Ramos (cell line): Measurements from ENCODE around the gene SLC28A2.

Experiments used
- in situ Hi-C: fragments of 300-500 bp; cut with MboI; formaldehyde crosslinking; loops from one replicate; pipeline ENCODE4 v1.14.3; 2022; ENCODE audit warnings: low sequenced_read_pairs; ENCODE audit not compliant: unreplicated experiment

SLC28A2 gene

GRCh38 chr15:45319472-45320214 is 67.6 kb downstream of the SLC28A2 start:
- in situ Hi-C loops, result no loop called here

GRCh38 chr15:45320581-45321205 is 68.7 kb downstream of the SLC28A2 start:
- in situ Hi-C loops, result no loop called here

GRCh38 chr15:45326280-45326679 is 74.2 kb downstream of the SLC28A2 start:
- in situ Hi-C loops, result no loop called here

GRCh38 chr15:45326741-45327140 is 74.7 kb downstream of the SLC28A2 start:
- in situ Hi-C loops, result no loop called here
